GM12874 (cell line): ENCODE results near the gene SH3RF2.

ENCODE experiments used
- CTCF ChIP-seq: IDR thresholded peaks from 2 replicates; pipeline ENCODE4 v1.5.1; 2011; ENCODE audit warnings: low read depth, mild to moderate bottlenecking, control low read depth, low read length, moderate library complexity; ENCODE audit not compliant: insufficient read depth

The SH3RF2 gene

GRCh38 chr5:145921211-145921610 is 15.2 kb upstream of the SH3RF2 start:
- no peak for TF ChIP-seq CTCF

- TF ChIP-seq CTCF: no peak
Measured at GRCh38 chr5:145922059-145922458, 14.3 kb upstream of the SH3RF2 start.

- no peak for TF ChIP-seq CTCF
Measured at GRCh38 chr5:145923405-145923804, 13.0 kb upstream of the SH3RF2 start.

- no peak for TF ChIP-seq CTCF
Measured at GRCh38 chr5:145924849-145925248, 11.5 kb upstream of the SH3RF2 start.

GRCh38 chr5:145925353-145925752 is 11.0 kb upstream of the SH3RF2 start:
- TF ChIP-seq CTCF: no peak

- no peak for TF ChIP-seq CTCF
Measured at GRCh38 chr5:145925803-145926202, 10.6 kb upstream of the SH3RF2 start.

- TF ChIP-seq CTCF: no peak
Measured at GRCh38 chr5:145931718-145932117, 4.7 kb upstream of the SH3RF2 start.

- no peak for TF ChIP-seq CTCF
Measured at GRCh38 chr5:145934276-145934675, 2.1 kb upstream of the SH3RF2 start.
